C4-2B (cell line): ENCODE results near the gene CTU2.

ENCODE experiments used
- ZFX ChIP-seq: fragments of 450-650 bp; IDR thresholded peaks from 2 replicates; pipeline ENCODE4 v1.6.1; 2017
- TF ChIP-seq, protein P1 (sequence below): fragments of 450-650 bp; conservative IDR thresholded peaks from 2 replicates; pipeline ENCODE4 v1.5.1; 2017; ENCODE audit warnings: mild to moderate bottlenecking

- TF ChIP-seq, protein P1, sequence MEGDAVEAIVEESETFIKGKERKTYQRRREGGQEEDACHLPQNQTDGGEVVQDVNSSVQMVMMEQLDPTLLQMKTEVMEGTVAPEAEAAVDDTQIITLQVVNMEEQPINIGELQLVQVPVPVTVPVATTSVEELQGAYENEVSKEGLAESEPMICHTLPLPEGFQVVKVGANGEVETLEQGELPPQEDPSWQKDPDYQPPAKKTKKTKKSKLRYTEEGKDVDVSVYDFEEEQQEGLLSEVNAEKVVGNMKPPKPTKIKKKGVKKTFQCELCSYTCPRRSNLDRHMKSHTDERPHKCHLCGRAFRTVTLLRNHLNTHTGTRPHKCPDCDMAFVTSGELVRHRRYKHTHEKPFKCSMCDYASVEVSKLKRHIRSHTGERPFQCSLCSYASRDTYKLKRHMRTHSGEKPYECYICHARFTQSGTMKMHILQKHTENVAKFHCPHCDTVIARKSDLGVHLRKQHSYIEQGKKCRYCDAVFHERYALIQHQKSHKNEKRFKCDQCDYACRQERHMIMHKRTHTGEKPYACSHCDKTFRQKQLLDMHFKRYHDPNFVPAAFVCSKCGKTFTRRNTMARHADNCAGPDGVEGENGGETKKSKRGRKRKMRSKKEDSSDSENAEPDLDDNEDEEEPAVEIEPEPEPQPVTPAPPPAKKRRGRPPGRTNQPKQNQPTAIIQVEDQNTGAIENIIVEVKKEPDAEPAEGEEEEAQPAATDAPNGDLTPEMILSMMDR, result peak; percentile 92
- TF ChIP-seq ZFX, result no peak
These were observed 37.6 kb downstream of the CTU2 start for GRCh38 chr16:88743693-88744576.
